WERI-Rb-1 (cell line): ENCODE data around the gene FBXW8.

ENCODE experiments used
- DNase-seq: peaks from one replicate; pipeline ENCODE4 v3.0.0-alpha.2; 2020
- H3K27ac ChIP-seq: fragments of 250-450 bp; sonication (Bioruptor Pico); 2 replicates; pipeline ENCODE4 v1.5.1; 2020; ENCODE audit warnings: mild to moderate bottlenecking, moderate library complexity
- H3K27me3 ChIP-seq: fragments of 250-450 bp; sonication (Bioruptor Pico); 2 replicates; pipeline ENCODE4 v1.5.1; 2021; ENCODE audit warnings: mild to moderate bottlenecking, low read depth, moderate library complexity; ENCODE audit not compliant: insufficient read depth, severe bottlenecking
- H3K36me3 ChIP-seq: fragments of 250-450 bp; sonication (Bioruptor Pico); 2 replicates; pipeline ENCODE4 v1.5.1; 2020; ENCODE audit warnings: mild to moderate bottlenecking, moderate library complexity
- H3K4me3 ChIP-seq: 2 replicates; pipeline ENCODE4 v1.5.1; 2011; ENCODE audit warnings: low read depth, mild to moderate bottlenecking, control low read depth, low read length
- H3K9me3 ChIP-seq: fragments of 250-450 bp; sonication (Bioruptor Pico); 2 replicates; pipeline ENCODE4 v1.5.1; 2021; ENCODE audit warnings: mild to moderate bottlenecking, moderate library complexity; ENCODE audit not compliant: severe bottlenecking
- TF ChIP-seq, protein P1 (sequence below): IDR thresholded peaks from 2 replicates; pipeline ENCODE4 v1.5.1; 2011; ENCODE audit warnings: low read depth, mild to moderate bottlenecking, control low read depth, inconsistent platforms, low read length

Gene FBXW8

DNA sequence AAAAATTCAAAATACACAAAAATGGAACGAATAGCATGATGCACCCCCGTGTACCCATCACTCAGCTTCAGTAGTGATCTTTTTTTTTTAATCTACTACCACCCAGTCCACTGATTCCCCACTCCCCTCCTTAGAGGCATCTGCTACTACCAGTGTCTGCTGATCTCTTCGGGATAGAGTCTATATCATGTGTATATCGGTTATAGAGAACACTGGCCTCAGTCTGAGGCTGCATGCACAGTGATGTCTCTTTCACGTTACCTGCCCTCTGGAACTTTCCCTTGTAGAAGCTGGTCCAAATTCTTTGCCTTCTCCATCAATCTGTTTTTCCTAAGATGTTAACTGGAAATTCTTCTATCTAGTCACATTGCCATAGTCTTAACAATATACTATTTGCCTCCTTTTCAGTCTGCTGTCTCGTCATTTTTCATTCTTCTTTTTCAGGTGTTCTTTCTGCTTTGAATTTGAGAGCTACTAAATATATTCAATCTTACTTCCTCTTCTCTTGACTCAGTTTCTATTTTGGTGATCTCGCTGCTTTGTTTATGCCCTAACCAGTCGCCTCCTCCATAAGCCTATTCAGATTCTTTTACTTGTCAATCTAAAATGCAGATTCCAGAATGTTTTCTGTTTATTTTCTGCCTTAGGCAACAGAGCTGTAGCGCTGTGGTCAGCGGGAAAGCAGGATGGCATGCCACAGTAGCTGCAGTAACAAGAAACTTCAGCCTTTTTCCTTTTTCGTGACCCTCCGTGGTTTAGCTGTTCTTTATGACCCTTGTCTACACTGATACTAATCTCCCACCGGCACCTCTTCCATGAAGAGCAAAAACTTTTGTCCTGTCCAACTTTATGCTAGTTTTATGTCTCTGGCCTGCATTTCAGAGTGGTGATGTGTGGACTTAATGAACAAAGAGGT, 67.0 kb downstream of the FBXW8 start:
- no peak for DNase-seq
- H3K9me3 ChIP-seq, result no peaks in the 10 kb centered on the region
- peaks cover 6% of the 10 kb centered on the region for H3K36me3 ChIP-seq
- H3K27ac ChIP-seq, result no peak overlapping the region
- no peaks in the 10 kb centered on the region for H3K27me3 ChIP-seq
- TF ChIP-seq, protein P1, sequence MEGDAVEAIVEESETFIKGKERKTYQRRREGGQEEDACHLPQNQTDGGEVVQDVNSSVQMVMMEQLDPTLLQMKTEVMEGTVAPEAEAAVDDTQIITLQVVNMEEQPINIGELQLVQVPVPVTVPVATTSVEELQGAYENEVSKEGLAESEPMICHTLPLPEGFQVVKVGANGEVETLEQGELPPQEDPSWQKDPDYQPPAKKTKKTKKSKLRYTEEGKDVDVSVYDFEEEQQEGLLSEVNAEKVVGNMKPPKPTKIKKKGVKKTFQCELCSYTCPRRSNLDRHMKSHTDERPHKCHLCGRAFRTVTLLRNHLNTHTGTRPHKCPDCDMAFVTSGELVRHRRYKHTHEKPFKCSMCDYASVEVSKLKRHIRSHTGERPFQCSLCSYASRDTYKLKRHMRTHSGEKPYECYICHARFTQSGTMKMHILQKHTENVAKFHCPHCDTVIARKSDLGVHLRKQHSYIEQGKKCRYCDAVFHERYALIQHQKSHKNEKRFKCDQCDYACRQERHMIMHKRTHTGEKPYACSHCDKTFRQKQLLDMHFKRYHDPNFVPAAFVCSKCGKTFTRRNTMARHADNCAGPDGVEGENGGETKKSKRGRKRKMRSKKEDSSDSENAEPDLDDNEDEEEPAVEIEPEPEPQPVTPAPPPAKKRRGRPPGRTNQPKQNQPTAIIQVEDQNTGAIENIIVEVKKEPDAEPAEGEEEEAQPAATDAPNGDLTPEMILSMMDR, result no peak
- H3K4me3 ChIP-seq, result no peak overlapping the region

DNA sequence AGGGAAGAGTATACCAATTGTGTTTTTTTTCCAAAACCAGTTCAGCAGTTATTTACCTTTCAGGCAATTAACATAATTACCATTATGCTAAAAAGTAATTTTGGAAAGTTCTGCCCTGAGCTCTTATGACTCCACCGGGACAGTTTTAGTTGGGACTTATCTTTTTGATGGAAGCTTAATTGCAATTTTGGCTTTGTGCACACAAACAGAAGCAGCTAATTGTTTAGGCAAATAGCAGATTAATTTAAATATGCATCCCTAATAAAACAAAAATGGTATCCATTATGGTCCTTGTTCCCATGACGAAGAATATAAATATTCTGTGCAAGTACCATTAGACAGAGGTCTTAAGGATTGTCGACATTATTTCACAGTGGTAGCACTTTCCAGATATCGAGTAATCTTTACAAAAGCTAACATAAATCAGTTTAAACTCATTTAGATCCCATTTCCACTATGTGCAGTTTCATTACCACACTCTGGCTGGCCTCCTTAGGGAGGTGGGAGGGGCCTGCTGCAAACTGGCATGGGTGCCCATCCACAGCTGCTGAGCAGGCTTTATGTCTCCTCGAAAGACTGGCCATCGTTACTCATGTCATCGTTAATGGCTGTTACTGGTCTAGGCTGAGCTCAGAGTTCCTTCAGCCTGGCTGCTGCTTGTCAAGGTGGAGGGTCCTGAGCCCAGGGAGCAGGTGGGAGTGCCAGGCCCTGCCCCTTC, 68.2 kb downstream of the FBXW8 start:
- no peaks in the 10 kb centered on the region for H3K27me3 ChIP-seq
- TF ChIP-seq, protein P1, result no peak
- no peak for DNase-seq
- H3K9me3 ChIP-seq, result no peaks in the 10 kb centered on the region
- H3K36me3 ChIP-seq, result no peaks in the 10 kb centered on the region
- no peak overlapping the region for H3K27ac ChIP-seq
- no peak overlapping the region for H3K4me3 ChIP-seq

DNA sequence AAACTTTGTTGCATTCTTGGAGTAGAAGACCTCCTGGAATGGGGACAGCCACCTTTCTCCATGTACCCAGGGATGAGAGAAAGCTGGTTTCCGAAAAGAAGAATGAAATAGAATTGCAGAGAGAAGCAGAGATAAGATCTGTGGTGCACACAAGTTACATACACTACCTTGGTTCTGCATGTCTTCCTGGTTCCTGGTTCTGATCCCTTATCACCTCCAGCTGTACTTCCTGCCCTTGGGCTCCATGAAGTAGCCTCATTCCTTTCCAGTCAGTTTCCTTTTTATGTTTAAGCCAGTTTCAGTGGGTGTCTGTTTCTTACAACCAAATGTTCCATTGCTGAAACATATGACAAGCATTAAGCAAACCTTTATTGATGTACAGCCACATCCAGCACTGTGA, 69.3 kb downstream of the FBXW8 start:
- DNase-seq, result no peak
- no peaks in the 10 kb centered on the region for H3K27me3 ChIP-seq
- H3K9me3 ChIP-seq, result no peaks in the 10 kb centered on the region
- TF ChIP-seq, protein P1, result no peak
- no peak overlapping the region for H3K4me3 ChIP-seq
- no peaks in the 10 kb centered on the region for H3K36me3 ChIP-seq
- no peak overlapping the region for H3K27ac ChIP-seq

DNA sequence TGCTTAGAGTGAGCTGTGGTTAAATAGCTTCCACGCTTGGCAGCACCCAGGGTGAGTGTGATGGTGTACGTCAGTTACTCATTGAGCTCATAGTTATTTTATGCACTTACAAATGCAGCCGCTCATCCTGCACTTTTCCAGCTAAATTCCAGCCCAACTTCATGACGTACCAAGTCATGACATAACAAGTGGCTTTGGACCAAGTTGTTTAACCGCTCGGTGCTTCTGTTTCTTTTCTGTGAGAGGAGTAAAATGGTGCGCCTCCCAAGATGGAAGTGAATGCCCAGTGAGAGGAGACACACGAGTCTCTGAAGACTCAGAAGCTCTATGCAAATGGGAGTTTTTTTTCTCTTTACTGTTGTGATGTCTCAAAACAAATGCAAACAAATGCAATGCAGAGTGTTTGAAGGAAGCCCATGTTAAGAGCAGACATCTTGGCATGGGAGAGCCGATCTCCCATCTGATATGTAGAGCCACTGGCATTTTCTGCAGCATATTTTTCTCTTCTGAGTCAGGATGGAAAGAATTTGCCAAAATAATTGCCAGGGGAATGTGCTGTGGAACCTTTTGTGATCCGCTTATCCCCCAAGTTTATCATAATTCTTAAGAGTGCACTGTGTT, 72.2 kb downstream of the FBXW8 start:
- H3K27ac ChIP-seq, result no peak overlapping the region
- TF ChIP-seq, protein P1, result no peak
- H3K36me3 ChIP-seq, result no peaks in the 10 kb centered on the region
- no peak for DNase-seq
- no peak overlapping the region for H3K4me3 ChIP-seq
- H3K9me3 ChIP-seq, result no peaks in the 10 kb centered on the region
- H3K27me3 ChIP-seq, result no peaks in the 10 kb centered on the region

DNA sequence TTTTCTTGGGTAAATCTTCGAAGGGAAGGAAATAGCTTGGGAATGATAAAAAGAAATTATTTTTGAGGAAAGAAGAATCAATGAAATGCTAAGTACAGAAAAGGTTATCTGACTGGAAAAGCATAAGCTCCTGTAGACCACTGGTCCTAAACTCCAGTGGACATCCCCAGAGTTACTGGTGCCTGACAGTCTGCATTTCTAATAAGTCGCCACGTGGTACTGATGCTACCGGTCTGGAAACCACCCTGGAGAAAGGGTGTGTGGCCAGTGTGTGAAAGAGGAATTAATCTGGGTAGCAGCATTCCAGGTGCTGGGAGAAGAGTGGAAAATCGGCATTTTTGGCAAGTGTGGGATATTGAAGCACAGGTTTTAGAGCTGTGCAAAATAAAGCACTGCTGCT, 73.3 kb downstream of the FBXW8 start:
- peaks cover 8% of the 10 kb centered on the region for H3K36me3 ChIP-seq
- no peaks in the 10 kb centered on the region for H3K9me3 ChIP-seq
- TF ChIP-seq, protein P1, result no peak
- no peak overlapping the region for H3K27ac ChIP-seq
- no peaks in the 10 kb centered on the region for H3K27me3 ChIP-seq
- no peak for DNase-seq
- H3K4me3 ChIP-seq, result no peak overlapping the region
